Measurements from ENCODE around the gene RAB3B. TPM values are rescaled to one million over a fixed set of nuclear protein-coding genes. Genes with fewer than 3 reads are reported as not detected.
"Not testable (repeated sequence)": the region's sequence is repeated elsewhere in the genome, so short reads cannot be mapped to it uniquely, and the experiment has no call there.

The RAB3B gene
- polyA plus RNA-seq, 3 donors, result 4.3 to 6.5 (median 5.5) TPM

DNA sequence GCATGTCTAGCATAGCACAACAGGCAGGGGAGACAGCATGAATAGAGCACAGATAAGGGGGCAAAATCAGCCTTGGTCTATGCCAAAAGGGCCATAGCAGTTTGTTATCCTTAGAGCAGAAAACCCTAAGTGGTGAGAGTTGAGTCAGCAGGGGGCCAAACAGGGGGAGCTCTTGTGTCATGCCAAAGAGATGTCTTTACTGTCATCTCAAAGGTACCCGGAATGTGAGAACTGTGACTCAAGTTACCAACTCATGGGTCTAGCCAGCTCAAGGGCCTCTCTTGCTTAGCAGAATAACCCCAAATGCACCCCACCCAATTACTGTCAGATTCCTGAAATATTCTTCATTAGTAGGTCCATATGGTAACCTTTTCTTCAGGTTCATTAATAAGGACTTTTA is 66.0 kb downstream of the RAB3B start:
- no peak for DNase-seq

DNA sequence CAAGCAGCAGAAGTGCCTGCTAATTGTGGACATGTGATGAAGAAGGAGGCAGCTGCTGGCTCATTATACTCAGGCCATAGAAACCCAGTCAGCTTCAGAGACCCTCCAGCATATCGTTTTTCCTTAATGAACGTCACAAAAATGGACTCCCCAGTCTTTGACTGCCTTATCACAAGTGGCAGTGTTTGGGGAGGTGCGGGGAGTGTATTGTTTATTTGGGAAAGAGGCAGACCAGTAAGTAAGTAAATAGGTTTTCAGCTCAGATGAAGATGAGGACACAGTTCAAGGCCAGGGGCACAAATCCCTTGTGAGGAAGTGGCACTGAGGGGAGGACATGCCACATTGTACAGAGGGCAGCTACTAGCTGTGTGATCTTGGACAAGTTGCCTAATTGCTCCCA is 68.5 kb downstream of the RAB3B start:
- no peak for DNase-seq

DNA sequence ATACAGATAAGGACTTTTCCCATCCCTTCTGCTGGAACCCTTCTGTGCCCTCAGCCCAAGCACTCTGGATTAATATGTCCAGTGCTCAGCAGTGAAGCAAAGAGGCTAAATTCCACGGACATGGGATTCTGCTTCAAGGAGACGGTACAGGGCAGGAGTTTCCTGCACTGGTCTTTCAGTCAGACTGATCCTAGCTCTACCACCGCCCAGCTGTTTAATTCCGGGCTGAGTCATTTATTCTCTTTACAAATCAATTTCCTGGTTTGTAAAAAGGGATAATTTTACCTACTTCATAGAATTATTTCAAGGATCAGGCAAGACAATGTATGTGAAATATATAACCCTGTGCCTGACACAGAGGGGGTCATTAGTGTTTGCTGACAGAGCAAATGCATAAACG is 70.4 kb downstream of the RAB3B start:
- no peak for DNase-seq

DNA sequence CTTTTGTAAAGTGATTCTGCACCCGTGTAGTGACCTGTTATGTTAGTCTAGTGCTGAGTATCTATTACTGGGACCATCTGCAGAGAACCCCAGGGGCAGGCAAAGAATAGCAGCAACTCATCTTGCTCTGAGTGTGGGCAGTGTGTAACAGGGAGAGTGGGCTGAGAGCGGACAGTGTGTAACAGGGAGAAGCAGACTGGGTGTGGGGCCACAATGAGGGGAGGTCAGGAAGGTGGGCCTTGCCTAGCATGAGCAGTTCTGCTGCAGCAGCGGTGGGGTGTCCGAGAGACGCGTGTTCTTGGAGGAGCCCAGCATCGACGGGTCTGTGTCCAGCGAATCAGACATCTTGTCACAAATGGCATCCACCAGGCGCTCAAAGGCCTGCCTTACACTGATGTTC is 70.8 kb downstream of the RAB3B start:
- no peak for DNase-seq

DNA sequence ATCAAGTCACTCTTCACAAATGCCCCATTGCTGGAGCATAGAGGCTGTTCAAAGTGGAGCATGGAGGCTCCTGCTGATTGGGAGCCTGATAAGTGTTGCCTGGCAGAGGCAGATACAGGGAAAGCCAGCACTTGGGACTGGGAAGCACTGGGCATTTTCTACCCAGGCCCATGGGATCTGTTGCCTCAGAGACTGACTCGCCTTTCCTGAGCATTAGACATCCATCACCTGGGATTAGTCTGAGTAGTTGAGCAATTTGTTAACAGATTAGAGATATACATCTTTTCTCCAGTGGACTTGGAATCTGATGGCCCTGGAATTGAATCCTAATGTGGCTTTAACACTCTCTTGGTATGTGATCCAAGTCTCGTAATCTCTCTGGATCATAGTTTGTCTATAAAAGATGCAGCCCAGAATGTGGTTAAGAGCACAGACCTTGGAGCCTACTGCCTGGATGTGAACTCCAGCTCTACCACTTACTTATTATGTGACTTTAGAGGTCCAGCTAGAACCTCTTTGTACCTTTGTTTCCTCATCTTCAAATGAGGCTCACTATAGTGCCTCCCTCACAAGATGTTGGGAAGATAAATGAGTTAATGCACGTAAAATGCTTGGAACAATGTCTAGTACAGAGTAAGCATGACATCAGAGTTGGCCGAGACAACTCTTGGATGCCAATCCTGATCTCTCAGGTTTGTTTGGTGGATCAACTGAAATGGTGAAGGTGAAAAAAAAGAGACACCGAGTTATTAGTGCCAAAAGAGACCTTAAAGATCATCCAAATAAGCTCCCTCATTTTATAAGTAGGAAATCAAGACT is 73.7 kb downstream of the RAB3B start:
- no peak for DNase-seq

DNA sequence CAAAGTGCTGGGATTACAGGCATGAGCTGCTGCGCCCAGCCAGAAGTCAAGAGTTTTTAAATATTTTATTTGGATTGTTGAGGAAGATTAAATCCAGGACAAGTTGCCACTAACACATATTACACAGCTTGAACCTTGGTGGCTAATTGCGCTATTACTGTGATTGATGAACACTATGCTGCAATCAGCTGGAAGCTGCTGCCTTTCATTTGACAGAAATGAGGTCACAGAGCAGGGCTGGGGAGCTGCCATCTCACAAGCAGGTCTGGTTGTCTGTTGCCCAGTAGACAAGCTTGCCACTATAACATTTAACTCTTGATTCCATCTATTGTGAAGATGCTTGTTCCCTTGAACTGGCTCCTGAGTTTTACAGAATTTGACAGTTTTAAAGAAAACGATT is 74.5 kb downstream of the RAB3B start:
- DNase-seq, result no peak

DNA sequence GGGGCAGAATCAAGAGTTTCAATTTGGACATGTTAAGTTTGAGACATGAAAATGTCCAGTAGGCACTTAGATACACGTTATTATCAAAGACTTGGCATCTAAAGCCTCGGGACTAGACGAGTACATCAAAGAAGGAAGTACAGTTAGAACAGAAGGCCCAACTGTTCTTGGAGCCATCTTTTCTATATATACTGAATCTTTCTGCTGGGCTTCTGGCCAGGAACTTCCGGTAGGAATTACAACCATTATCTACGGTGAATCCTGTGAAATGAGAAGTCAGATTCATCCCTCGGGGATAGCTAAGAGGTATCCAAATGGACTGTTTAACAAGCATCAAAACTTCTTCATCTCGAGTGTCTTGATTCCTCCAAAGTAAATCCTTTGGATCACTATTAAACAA is 77.6 kb downstream of the RAB3B start:
- DNase-seq, result no peak

DNA sequence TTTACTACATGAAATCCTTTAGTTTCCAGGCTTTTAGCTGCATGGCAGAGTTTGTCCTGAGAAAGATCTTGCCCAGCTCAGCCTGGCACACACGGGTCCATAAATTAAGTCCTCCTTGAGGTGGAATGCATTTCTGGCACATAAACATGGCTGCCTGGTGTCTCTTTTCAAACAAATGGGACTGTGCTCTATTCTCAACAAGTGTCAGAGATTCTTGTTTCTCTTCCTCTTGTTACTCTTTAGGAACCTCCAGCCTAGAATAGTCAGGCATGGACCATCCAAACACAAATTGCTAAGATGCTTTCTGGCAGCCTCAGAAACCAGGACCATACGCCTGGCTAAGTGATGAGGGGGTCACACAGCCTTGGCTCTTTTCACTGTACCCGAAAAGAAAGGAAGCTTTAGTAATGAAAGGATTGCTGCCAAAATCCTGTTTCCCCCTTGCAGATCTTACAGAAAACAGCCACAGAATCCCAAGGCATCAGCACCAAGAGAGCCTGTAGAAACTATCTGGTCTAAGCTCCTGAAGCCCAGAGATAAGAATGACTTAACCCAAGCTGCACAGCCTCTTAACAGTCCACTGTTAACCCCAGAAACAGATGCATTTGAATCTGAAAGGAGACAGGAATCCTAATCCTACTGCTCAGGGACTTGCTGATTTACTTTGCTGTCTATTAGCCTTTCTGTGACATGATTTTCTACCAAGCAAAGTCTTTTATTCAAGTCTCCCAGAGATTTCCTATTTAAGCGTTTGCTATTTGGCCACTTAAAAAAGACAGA is 80.1 kb downstream of the RAB3B start:
- peak; percentile 57 for DNase-seq

DNA sequence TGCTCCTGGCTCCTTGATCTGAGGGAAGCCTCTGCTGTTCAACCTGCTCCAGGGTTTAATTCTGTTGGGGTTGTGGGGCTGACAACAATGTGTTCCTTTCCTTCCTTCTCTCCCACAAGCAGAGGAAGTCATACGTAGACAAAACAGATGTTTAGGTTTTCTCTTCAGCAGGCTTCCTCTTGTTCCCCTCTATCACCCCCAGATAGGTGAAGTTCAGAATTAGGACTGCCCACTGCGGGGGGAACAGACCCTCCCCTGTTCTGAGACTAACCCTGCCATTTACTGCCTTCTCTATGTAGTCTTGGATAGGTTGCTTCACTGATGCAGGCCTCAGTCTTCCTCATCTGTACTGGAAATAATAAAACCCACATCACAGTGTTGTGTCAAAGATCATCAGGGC is 82.0 kb downstream of the RAB3B start:
- DNase-seq, result no peak

DNA sequence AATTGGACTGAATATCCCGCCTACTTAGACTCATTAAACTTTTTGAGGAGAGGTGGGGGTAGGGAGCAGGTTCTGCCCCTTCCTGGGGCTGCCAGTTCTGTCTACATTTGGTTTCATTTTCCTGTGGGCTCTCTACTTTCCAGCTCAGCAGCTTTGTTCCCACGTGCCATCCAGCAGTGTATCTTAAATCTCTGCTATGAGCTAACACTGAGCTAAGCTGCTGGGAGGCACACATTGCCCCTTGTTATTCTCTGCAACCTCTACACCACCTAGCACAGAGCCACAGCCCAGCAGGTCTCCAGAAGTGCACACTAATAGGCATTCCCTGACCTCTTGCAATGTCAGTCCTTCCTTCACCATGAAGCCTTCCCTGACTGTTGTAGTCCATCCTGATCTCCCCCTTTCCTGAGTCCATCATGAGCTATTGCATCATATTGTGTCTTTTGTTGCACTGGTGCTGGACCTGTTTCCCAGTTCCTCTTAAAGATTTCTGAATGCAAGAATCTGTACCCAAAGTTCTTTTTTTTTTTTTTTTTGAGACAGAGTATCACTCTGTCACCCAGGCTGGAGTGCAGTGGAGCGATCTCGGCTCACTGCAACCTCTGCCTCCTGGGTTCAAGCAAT is 83.3 kb downstream of the RAB3B start:
- DNase-seq, result no peak

DNA sequence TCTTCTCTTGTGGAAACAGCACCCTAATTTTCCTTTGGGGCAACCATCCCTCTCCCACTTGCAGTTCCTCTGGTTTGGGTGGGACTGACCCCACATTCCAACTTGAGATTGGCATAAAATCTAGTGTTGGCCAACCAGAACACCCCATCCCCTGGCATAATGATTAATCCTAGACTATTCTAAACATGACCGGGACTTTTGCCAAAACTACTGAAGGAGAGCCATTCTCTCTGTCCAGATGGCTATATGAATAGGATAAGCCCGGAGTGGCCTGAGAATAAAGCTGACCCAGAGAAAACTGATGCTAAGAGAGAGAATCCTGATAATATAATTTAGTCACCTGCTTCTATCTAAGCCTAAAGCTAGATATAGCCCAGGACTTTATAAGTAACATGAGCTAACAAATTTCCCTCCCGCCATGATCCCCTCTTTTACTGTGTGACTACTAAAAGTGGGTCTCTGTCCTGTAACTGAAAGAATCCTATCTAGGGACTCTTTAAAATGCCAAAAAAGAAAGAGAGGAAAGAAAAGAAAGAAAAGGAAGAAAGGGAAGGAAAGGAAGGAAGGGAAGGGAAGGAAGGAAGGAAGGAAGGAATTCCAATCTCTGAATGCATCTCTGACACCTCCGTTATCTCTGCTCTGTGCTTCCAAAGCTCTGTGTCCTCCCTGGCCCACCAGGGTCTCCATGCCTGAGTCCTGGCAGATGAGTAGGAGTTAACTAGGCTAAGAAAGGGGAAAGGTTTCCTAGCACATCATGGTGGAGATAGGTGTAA is 84.0 kb downstream of the RAB3B start:
- no peak for DNase-seq

DNA sequence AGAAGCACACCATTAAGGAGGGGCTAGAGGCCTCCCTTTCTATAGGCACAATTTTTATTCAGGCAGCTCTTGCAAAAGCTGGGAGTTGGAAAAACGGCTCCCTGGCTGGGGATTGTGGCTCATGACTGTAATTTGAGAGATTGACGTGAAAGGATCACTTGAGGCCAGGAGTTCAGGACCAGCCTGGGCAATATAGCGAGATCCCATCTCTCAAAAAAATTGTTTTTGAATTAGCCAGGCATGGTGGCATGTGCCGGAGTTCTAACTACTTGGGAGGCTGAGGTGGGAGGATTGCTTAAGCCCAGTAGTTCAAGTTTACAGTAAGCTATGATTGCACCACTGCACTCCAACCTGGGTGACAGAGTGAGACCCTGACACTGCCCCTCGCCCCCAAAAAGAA is 88.0 kb downstream of the RAB3B start:
- DNase-seq, result no peak

DNA sequence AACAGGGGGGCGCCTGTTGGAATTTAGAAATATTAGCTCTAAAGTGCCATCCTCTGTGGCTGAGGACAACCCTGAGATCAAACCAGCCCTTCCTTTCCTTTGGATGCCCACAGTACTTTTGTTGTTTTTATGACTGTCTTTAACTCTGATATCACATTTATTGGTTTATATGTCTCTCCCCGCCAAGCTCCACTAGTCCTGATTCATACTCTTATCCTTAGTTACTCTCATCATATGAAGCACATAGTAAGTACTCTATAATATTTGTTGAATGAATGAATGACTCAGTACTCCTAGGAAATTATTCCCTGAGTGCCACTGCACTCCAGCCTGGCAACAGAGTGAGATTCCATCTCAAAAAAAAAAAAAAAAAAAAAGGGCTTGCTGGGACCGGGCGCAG is 89.3 kb downstream of the RAB3B start:
- DNase-seq, result no peak

DNA sequence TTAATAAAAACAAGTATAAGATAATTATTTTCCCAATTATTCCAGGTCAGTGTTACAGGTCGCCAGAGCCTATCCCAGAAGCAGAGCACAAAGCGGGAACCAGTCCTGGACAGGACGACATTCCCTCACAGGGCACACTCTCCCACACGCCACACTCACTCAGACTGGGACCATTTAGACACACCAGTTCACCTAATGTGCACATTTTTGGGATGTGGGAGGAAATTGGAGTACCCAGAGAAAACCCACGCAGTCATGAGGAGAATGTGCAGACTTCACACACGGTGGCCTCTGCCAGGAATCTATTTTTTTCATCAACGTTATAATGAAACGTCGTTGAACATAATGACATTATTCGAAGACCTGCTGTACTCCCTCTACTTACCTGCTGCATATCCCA is 91.5 kb downstream of the RAB3B start:
- no peak for DNase-seq

DNA sequence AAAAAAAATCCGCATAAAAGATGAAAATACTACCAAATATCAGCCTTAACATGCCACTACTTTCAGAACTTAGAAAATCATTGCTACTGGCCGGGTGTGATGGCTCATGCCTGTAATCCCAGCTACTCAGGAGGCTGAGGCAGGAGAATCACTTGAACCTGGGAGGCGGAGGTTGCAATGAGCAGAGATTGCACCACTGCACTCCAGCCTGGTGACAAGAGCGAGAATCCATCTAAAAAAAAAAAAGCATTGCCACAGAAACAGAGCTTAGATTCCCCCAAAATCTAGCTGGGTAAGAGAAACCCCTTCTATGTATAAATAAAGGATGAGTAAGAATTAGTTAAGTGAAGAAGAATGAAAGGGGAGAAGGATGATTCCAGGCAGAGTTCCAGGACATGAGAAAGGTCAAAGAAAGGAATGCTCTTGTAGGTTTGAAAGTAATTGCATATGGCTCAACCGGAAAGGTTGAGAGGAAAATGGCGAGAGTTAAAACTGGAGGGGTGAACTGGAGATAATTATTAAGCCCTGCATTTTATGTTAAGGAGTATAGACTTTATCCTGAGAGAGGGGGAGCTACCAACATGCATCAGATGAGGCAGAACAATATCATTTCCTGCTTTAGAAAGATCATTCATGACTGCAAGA is 92.3 kb downstream of the RAB3B start:
- peak; percentile 9 for DNase-seq

DNA sequence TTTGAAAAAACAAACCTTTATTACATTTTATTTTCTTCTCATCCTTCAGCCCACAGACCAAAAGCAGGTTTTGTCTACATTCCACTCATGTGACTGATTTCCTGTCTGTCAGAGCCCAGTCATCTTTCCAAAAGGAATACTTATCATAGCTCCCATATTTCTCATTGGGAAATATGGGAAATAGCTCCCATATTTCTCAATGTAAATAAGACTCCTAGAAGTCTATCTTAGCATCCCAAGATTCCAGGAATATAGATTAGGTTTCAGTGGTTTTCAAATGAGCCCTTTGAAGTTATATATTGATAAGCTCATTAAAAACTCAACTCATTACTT is 92.8 kb downstream of the RAB3B start:
- DNase-seq, result no peak

DNA sequence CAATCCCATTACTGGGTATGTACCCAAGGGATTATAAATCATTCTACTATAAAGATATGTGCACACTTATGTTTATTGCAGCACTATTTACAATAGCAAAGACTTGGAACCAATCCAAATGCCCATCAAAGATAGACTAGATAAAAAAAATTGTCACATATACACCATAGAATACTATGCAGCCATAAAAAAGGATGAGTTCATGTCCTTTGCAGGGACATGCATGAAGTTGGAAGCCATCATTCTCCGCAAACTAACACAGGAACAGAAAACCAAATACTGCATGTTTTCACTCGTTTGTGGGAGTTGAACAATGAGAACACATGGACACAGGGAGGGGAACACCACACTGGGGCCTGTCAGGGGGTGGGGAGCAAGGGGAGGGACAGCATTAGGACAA is 95.8 kb downstream of the RAB3B start:
- not testable (repeated sequence) for DNase-seq

DNA sequence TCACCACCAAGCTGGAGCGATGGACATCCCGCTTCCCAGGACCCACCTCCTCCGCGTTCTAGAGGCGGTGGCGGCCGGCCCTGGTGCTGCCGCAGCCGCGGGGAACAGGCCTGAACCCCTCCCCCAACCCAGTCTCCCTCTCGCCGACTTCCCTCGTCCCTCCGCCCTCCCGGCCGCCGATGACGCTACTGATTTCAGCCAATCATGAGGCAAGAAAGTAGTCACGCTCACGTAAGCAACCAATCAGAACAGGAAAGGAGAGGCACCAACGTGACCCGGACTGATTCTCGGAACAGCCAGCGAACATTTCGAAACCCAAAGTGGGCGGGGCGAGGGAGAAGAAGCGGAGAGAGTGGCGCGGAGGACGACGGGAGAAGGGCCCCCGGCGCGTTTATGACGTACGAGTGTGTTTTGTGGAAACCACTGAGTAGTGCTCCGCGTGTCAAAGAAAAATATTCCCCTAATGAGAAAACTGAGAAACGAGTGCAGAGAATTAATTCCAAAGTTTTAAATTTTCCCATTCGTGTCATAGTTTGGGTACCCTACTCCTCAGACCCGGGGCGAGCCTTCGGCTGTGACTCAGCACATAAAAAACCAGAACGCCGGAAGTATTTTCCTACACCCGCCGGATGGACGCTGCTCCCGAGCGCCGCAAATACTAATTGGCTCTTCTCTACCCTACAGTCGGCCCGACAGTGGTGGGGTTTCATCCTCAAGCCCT is 111.7 kb downstream of the RAB3B start, which contains the start of gene NRDC:
Gene NRDC (minus strand): TSS at position 112 of the 721 bp plus-strand sequence. CDS start 112 bp downstream, outside the sequence.
- DNase-seq, result peak; percentile 100

DNA sequence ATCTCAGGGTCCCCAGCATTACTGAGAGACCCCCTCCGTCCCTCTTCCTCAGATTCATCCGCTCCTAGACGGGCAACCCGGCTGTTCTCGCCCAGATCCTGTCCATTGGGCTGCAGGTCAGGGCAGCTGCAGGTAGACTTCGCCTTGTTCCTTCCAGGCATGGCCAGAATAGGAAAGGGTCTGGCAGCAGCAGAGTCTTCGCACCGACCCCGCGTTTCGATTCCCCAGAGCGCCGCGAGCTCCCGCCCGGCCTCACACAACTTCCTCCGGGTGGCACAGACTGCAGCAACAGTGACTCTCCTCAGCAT is 112.2 kb downstream of the RAB3B start:
- no peak for DNase-seq

DNA sequence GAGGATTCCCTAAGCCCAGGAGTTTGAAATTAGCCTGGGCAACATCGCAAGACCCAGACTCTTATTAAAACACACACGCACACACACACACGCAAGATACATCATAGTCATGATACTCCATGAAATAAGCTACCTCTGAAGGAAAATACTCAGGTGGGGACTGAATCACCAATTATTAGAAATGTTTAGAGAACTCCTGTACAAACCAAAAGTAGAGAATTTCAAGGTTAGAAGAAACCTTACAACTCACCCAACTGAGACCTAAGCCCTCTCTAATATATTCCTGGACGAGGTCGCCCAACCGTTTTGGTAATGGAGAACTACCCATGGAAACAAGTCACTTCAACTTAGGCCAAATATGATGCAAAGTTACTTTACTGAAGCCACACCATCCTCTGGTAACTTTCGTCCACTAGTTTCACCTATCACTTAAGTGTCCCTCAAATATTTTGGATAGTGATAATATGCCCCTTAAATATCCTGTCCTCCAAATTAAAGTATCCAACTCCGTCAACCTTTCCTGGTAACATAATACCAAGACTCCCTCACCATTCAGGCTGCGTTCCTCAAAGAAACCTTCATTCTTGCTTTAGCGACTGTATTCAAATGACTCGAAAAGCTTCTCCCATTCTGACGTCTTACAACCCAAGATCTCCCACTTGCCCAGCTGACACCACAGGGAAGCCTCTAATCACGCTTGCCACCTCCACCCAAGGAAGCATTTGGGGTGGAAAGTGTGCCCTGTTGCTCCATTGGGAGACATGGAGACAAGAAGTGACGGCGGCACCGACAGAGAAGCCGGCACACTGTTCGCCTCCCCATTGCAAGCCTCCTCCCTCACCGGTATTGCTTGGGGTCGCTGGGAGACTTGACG is 112.8 kb downstream of the RAB3B start:
- DNase-seq, result peak; percentile 39
